Measurements from ENCODE around the gene ATP10A. TPM values are rescaled to one million over a fixed set of nuclear protein-coding genes. Genes with fewer than 3 reads are reported as not detected.

ATP10A gene
- total and polyA plus RNA-seq, 9 of the 15 experiments (the other 6 are each of a cell fraction or from before 2014, with no cell fraction given) = 0.09 TPM; not detected in 8

DNA sequence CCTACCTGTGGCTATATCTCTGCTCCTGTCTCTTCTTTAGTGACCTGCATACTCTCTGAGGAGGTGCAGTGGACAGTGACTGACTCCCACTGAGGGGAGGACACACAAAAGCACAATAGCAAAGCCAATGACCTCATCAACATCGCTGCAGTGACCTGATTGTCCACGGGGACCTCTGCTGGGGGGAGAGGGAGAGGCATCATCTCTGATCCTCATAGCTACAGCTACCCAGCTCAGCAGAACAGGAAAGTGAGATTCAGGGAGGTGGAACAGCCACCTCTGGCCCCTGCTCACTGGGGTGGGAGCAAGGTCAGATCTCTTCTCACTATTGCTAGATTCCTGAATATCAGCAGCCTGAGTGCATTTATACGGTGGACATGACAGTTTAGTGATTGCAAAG is 179.2 kb downstream of the ATP10A start:
- Histone ChIP-seq H3K9me3 (replicated peaks; ENCODE audit: control insufficient read depth, insufficient read depth, low read depth, low read length) (no peaks in the 10 kb centered on the region), H2AFZ (ENCODE audit: low read depth, low read length) (no peak overlapping the region), H3K9me1 (ENCODE audit: control insufficient read depth, insufficient read depth, low read length) (no peaks in the 10 kb centered on the region), H3K27ac (ENCODE audit: extremely low read depth, low read depth, low read length) (no peak overlapping the region), H3K9ac (ENCODE audit: insufficient read depth in 1 of 2, low read depth in 2 of 2, low read length in 2 of 2) (no peak overlapping the region), H3K4me3 (no peak overlapping the region), H3K27me3 (ENCODE audit: control insufficient read depth in 2 of 2, insufficient read depth in 2 of 2, low read length in 2 of 2) (peaks cover 2 to 28% of the 10 kb centered on the region in 2 experiments; a peak in 4 of 5 replicates), H3K36me3 (ENCODE audit: control insufficient read depth, insufficient read depth, low read length) (no peaks in the 10 kb centered on the region), H3K4me2 (ENCODE audit: insufficient read depth, low read length) (no peak overlapping the region), H3K79me2 (ENCODE audit: control insufficient read depth, insufficient read depth, low read length) (no peaks in the 10 kb centered on the region), H3K4me1 (replicated peaks in 1 of 2; ENCODE audit: control insufficient read depth in 2 of 2, insufficient read depth in 2 of 2, low read length in 2 of 2) (no peaks in the 10 kb centered on the region), H4K20me1 (replicated peaks; ENCODE audit: control insufficient read depth, insufficient read depth, low read length) (no peaks in the 10 kb centered on the region)
- peak; percentile 48; the same call in 2 of the 3 replicates for ATAC-seq
- TF ChIP-seq MCM2 (IDR thresholded peaks at IDR 0.05; ENCODE audit: low read depth) = no peak
- TF ChIP-seq, protein P1, sequence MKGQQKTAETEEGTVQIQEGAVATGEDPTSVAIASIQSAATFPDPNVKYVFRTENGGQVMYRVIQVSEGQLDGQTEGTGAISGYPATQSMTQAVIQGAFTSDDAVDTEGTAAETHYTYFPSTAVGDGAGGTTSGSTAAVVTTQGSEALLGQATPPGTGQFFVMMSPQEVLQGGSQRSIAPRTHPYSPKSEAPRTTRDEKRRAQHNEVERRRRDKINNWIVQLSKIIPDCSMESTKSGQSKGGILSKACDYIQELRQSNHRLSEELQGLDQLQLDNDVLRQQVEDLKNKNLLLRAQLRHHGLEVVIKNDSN (CRISPR knock-in tag; IDR thresholded peaks at IDR 0.05) = no peak
- TF ChIP-seq, protein P2, sequence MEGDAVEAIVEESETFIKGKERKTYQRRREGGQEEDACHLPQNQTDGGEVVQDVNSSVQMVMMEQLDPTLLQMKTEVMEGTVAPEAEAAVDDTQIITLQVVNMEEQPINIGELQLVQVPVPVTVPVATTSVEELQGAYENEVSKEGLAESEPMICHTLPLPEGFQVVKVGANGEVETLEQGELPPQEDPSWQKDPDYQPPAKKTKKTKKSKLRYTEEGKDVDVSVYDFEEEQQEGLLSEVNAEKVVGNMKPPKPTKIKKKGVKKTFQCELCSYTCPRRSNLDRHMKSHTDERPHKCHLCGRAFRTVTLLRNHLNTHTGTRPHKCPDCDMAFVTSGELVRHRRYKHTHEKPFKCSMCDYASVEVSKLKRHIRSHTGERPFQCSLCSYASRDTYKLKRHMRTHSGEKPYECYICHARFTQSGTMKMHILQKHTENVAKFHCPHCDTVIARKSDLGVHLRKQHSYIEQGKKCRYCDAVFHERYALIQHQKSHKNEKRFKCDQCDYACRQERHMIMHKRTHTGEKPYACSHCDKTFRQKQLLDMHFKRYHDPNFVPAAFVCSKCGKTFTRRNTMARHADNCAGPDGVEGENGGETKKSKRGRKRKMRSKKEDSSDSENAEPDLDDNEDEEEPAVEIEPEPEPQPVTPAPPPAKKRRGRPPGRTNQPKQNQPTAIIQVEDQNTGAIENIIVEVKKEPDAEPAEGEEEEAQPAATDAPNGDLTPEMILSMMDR (IDR thresholded peaks at IDR 0.05 in 2 of 3, conservative IDR thresholded peaks at IDR 0.05 in 1 of 3; ENCODE audit: insufficient read depth in 2 of 3, low read depth in 1 of 3, low read length in 3 of 3) = 0 out of 6 replicates have a peak, but pooled peaks of 1 of the 3 experiments have one; percentile 4
- CTCF ChIA-PET (ENCODE audit: low intra/inter-chr PET ratio) = no interaction called here
- intact Hi-C loops (cut with micrococcal nuclease) (no loop called here), in situ Hi-C loops (cut with MboI) (no loop called here)
- POLR2A ChIA-PET = no interaction called here
- 0% methylated on average over 2 of the region's 3 CpGs for WGBS (ENCODE audit: insufficient coverage, low coverage, missing lambda C conversion rate)
- BruUV-seq (replicated peaks) = no TSS peak
- peak in 1 of 4 experiments; percentile 7 for DNase-seq (ENCODE audit: extremely low read depth in 1 of 4, low spot score in 3 of 4)
- no peak for FAIRE-seq
